ENCODE results near the gene CGRRF1.

The CGRRF1 gene

DNA sequence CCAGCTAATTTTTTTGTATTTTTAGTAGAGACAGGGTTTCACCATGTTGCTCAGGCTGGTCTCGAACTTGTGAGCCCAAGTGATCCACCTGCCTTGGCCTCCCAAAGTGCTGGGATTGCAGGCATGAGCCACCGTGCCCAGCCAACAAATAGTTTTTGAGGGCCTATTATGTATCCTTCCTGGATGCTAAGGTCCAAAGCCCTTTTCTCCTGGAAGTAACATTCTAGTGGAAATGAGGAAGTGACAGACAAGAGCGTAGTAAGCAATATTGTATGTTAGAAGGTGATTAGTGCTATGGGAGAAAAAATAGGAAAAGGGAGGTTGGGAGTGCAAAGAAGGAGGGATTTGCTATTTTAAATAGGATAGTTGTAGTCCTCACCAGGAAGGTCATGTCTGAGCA lies 9.0 kb upstream of the CGRRF1 start:
- Histone ChIP-seq H3K27ac (no peak overlapping the region), H3K4me3 (no peak overlapping the region)
- DNase-seq (ENCODE audit: low spot score), result no peak
- TF ChIP-seq, protein P1, sequence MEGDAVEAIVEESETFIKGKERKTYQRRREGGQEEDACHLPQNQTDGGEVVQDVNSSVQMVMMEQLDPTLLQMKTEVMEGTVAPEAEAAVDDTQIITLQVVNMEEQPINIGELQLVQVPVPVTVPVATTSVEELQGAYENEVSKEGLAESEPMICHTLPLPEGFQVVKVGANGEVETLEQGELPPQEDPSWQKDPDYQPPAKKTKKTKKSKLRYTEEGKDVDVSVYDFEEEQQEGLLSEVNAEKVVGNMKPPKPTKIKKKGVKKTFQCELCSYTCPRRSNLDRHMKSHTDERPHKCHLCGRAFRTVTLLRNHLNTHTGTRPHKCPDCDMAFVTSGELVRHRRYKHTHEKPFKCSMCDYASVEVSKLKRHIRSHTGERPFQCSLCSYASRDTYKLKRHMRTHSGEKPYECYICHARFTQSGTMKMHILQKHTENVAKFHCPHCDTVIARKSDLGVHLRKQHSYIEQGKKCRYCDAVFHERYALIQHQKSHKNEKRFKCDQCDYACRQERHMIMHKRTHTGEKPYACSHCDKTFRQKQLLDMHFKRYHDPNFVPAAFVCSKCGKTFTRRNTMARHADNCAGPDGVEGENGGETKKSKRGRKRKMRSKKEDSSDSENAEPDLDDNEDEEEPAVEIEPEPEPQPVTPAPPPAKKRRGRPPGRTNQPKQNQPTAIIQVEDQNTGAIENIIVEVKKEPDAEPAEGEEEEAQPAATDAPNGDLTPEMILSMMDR (IDR thresholded peaks at IDR 0.05), result no peak

DNA sequence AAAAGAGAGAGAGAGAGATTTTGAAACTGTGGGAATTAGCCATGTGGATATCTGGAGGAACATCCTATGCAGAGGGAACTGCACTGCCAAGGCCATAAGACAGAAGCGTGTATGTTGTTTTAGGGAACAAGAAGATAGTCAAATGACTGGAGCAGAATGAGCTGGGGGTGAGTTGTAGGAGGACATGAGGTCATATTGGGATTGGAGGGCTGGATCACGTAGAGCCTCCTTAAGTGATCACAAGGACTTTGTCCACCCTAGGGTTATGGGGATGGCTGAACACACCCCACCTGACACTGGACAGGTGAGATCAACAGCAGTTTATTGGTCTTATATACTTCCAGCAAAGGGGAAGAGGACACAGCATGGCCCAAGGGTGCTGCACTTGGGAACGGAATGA lies 8.2 kb upstream of the CGRRF1 start:
- TF ChIP-seq, protein P1 (IDR thresholded peaks at IDR 0.05), result no peak
- no peak overlapping the region for H3K4me3 ChIP-seq
- no peak for DNase-seq (ENCODE audit: low spot score)
- no peak overlapping the region for H3K27ac ChIP-seq

DNA sequence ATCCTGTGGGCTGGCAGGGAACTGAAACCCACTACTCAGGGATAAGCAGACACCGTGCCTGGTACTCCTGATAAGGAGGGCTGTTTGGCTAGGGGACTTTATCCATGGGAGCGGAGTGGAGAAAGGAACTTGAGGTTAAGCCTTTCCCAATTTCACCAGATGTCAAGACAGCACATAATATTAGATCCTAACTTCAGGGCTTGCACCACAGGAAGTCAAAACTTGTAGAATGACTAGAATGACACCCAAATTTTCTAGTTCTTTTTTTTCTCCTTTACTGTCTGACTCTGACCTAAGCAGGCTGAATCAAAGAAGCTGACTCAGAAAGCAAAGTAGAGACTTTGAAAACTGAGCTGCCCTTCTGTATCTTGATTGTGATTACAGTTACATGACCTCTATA lies 7.1 kb upstream of the CGRRF1 start:
- Histone ChIP-seq H3K27ac (no peak overlapping the region), H3K4me3 (no peak overlapping the region)
- TF ChIP-seq, protein P1 (IDR thresholded peaks at IDR 0.05), result no peak
- no peak for DNase-seq (ENCODE audit: low spot score)

DNA sequence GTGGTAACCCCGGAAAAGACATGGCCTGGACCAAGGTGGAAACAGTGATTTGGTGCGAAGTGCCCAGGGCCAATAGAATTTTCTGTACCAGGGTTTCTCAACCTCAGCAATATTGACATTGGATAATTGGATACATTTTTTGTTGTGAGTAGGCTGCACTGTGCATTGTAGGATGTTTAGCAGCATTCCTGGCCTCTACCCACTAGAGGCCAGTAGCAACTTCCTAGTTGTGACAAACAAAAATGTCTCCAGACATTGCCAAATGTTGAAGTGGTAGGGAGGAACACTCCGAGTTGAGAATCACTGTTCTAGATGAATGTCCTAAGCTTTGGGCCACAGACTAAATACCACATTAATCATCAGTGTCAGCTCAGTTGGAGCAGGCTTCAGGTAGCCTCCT lies 6.2 kb upstream of the CGRRF1 start:
- DNase-seq (ENCODE audit: low spot score), result no peak
- no peak overlapping the region for H3K27ac ChIP-seq
- TF ChIP-seq, protein P1 (IDR thresholded peaks at IDR 0.05), result no peak
- no peak overlapping the region for H3K4me3 ChIP-seq

DNA sequence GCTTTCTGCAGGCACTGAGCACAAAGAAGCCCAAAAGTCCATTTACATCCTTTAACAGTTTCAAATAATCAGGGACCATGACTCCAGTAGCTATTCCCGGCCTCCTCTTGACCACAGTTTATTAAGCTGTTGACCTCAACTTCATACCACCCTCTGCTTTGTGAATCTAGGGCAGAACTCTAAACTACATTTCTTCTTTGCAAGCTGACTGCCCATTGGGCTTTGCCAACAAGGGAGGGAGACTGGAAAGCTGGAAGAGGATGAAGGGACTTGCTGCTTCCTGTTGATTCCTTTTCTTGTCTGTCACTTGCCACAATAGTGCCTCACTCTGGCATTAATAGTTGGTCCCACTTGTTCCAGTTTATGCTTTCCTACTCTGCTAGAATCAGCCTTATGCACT lies 2.7 kb downstream of the CGRRF1 start:
- Histone ChIP-seq H3K4me3 (no peak overlapping the region), H3K27ac (no peak overlapping the region)
- DNase-seq (ENCODE audit: low spot score), result no peak
- TF ChIP-seq, protein P1 (IDR thresholded peaks at IDR 0.05), result no peak

DNA sequence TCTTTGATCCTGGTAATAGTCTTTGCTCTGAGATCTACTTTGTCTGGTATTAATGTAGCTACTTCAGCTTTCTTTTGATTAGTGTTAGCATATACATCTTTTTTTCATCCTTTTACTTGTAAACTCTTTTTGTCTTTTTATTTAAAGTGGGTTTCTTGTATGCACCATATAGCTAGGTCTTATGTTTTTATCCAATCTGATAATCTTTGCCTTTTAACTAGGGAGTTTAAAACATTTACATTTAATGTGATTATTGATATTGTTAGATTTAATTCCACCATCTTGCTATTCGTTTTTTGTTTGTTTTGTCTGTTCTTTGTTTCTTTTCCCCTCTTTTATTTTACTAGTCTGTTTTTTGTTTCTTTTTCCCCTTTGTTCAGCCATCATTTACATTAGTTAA lies 6.0 kb downstream of the CGRRF1 start:
- Histone ChIP-seq H3K27ac (no peak overlapping the region), H3K4me3 (no peak overlapping the region)
- no peak for DNase-seq (ENCODE audit: low spot score)
- TF ChIP-seq, protein P1 (IDR thresholded peaks at IDR 0.05), result no peak

DNA sequence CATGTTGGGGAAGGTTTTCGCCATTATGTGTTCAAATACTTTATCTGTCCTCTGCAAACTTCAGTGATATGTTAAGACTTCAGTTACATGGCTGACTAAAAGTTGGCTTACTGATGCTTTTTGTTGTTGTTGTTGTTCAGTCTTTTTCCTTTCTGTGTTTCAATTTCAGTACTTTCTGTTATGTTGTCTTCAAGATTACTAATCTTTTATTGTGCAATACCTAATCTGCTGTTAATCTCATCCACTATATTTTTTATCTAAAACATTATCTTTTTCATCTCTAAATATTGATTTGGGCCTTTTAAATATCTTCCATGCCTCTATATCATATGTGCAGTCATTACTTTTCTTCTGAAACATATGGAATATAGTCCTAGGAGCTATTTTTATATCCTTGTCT lies 7.0 kb downstream of the CGRRF1 start:
- DNase-seq (ENCODE audit: low spot score), result no peak
- H3K27ac ChIP-seq, result no peak overlapping the region
- no peak overlapping the region for H3K4me3 ChIP-seq
- TF ChIP-seq, protein P1 (IDR thresholded peaks at IDR 0.05), result no peak
